Pericardium fibroblast (primary cell): ENCODE results near the gene GLYATL2. TPM values are rescaled to one million over a fixed set of nuclear protein-coding genes. Genes with fewer than 3 reads are reported as not detected.

ENCODE experiments used
- total RNA-seq: library from RNA; depleted of rRNA; stranded (reverse); fragments of >200 nt; gene quantifications from 2 replicates; pipeline ENCODE4 v1.2.3, GENCODE V29; 2015

The GLYATL2 gene
- total RNA-seq, result 0.17 and 1.1 TPM in 2 replicates

GRCh38 chr11:58844361-58845005, at the start of gene GLYATL2:
TSS of gene GLYATL2 (minus strand) at chr11:58844704. CDS start at chr11:58839612, 5,092 bp downstream.

Other genes starting within 250 kb of the GLYATL2 start
- 0.12 and 0.17 TPM in 2 replicates for gene CNTF, start 222.0 kb downstream of the GLYATL2 start, total RNA-seq
- gene GLYAT, start 112.8 kb downstream of the GLYATL2 start, total RNA-seq, result not detected in 2 replicates
- under 0.01 TPM in 1 of 2 replicates, not detected in the other for gene GLYATL1, start 94.8 kb upstream of the GLYATL2 start, total RNA-seq
- not detected in 2 replicates for gene GLYATL1B, start 241.6 kb upstream of the GLYATL2 start, total RNA-seq